HL-60 (cell line): ENCODE measurements around the gene MYO1E.

ENCODE experiments used
- POLR2AphosphoS5 ChIP-seq: IDR thresholded peaks from 2 replicates; pipeline ENCODE4 v1.6.1; 2012; ENCODE audit warnings: low read depth
- SPI1 ChIP-seq: IDR thresholded peaks from 2 replicates; pipeline ENCODE4 v1.6.1; 2012; ENCODE audit warnings: low read depth, mild to moderate bottlenecking, borderline replicate concordance
- TF ChIP-seq, protein P1 (sequence below): IDR thresholded peaks from one replicate; pipeline ENCODE4 v1.5.1; 2011; ENCODE audit warnings: low read length, control low read depth, inconsistent platforms; ENCODE audit not compliant: insufficient read depth
- TF ChIP-seq, protein P2 (sequence below): IDR thresholded peaks from 2 replicates; pipeline ENCODE4 v1.6.1; 2012; ENCODE audit warnings: low read depth; ENCODE audit not compliant: insufficient replicate concordance

DNA sequence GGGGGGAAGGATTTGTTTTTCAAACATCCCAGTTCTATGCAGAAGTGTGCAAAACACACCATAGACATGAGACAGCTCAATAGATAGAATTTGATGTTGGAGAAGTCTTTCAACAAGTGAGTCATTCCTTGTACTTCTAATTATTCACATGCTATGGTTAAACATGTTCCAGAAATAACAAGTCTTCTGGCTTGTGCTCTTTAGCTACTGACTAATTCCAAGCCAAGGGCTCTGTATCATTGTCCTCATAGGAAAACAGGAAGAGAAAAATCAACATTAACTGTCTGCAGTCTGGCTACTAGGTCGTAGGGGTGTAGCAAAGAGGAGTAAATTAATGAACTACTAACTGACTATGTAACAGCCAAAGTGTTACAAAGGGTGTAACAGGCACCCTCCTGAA, 140.2 kb downstream of the MYO1E start:
- TF ChIP-seq, protein P1, sequence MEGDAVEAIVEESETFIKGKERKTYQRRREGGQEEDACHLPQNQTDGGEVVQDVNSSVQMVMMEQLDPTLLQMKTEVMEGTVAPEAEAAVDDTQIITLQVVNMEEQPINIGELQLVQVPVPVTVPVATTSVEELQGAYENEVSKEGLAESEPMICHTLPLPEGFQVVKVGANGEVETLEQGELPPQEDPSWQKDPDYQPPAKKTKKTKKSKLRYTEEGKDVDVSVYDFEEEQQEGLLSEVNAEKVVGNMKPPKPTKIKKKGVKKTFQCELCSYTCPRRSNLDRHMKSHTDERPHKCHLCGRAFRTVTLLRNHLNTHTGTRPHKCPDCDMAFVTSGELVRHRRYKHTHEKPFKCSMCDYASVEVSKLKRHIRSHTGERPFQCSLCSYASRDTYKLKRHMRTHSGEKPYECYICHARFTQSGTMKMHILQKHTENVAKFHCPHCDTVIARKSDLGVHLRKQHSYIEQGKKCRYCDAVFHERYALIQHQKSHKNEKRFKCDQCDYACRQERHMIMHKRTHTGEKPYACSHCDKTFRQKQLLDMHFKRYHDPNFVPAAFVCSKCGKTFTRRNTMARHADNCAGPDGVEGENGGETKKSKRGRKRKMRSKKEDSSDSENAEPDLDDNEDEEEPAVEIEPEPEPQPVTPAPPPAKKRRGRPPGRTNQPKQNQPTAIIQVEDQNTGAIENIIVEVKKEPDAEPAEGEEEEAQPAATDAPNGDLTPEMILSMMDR: no peak
- TF ChIP-seq SPI1 (no peak), POLR2AphosphoS5 (no peak)
- TF ChIP-seq, protein P2, sequence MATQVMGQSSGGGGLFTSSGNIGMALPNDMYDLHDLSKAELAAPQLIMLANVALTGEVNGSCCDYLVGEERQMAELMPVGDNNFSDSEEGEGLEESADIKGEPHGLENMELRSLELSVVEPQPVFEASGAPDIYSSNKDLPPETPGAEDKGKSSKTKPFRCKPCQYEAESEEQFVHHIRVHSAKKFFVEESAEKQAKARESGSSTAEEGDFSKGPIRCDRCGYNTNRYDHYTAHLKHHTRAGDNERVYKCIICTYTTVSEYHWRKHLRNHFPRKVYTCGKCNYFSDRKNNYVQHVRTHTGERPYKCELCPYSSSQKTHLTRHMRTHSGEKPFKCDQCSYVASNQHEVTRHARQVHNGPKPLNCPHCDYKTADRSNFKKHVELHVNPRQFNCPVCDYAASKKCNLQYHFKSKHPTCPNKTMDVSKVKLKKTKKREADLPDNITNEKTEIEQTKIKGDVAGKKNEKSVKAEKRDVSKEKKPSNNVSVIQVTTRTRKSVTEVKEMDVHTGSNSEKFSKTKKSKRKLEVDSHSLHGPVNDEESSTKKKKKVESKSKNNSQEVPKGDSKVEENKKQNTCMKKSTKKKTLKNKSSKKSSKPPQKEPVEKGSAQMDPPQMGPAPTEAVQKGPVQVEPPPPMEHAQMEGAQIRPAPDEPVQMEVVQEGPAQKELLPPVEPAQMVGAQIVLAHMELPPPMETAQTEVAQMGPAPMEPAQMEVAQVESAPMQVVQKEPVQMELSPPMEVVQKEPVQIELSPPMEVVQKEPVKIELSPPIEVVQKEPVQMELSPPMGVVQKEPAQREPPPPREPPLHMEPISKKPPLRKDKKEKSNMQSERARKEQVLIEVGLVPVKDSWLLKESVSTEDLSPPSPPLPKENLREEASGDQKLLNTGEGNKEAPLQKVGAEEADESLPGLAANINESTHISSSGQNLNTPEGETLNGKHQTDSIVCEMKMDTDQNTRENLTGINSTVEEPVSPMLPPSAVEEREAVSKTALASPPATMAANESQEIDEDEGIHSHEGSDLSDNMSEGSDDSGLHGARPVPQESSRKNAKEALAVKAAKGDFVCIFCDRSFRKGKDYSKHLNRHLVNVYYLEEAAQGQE: no peak
